IMR-90 (cell line): ENCODE results near the gene NR4A3. TPM values are rescaled to one million over a fixed set of nuclear protein-coding genes. Genes with fewer than 3 reads are reported as not detected.

Experiments used
- ATAC-seq: fragments of 200-7000 bp; cut with Tn5 transposase; 2 replicates; pipeline ENCODE4 v1.9.1; 2020; ENCODE audit warnings: low read depth, mild to moderate bottlenecking, moderate library complexity
- BruUV-seq: library from RNA; stranded (reverse); fragments of 400-500 nt; replicated peaks from 2 replicates; lab custom pipeline; 2021; lab: Mats Ljungman, UMichigan
- CTCF ChIA-PET: fragments of 300-600 bp; formaldehyde crosslinking; extraction: SDS; loops from one replicate; lab custom pipeline; 2021; ENCODE audit warnings: antibody characterized with exemption; lab: Yijun Ruan, JAX
- POLR2A ChIA-PET: fragments of 300-600 bp; sonication (Branson Sonifier 250); formaldehyde crosslinking; loops from one replicate; lab custom pipeline; 2022; ENCODE audit warnings: antibody characterized with exemption; ENCODE audit not compliant: unreplicated experiment; lab: Charles Lee
- DNase-seq: peaks from one replicate; pipeline ENCODE4 v3.0.0; 2013
- H2AFZ ChIP-seq: replicated peaks from 2 replicates; pipeline ENCODE3; 2013; ENCODE audit warnings: low read length, mild to moderate bottlenecking; ENCODE audit not compliant: poor library complexity
- H2AK5ac ChIP-seq: 2 replicates; pipeline ENCODE4 v1.6.1; 2013; ENCODE audit warnings: low read depth, low read length, inconsistent platforms
- H2AK9ac ChIP-seq: replicated peaks from 2 replicates; pipeline ENCODE3; 2013; ENCODE audit warnings: mild to moderate bottlenecking, low read depth, low read length, moderate library complexity; ENCODE audit not compliant: poor library complexity
- H2BK120ac ChIP-seq: 2 replicates; pipeline ENCODE4 v1.6.1; 2013; ENCODE audit warnings: low read depth, low read length, inconsistent platforms
- H2BK15ac ChIP-seq: 3 replicates; pipeline ENCODE4 v1.6.1; 2013; ENCODE audit warnings: low read depth, low read length, inconsistent platforms
- H2BK20ac ChIP-seq: 2 replicates; pipeline ENCODE4 v1.6.1; 2013; ENCODE audit warnings: low read depth, mild to moderate bottlenecking, inconsistent platforms, low read length, moderate library complexity
- H2BK5ac ChIP-seq: 2 replicates; pipeline ENCODE4 v1.6.1; 2013; ENCODE audit warnings: mild to moderate bottlenecking, low read depth, low read length, inconsistent platforms; ENCODE audit not compliant: poor library complexity, severe bottlenecking
- H3K14ac ChIP-seq: replicated peaks from 2 replicates; pipeline ENCODE4 v1.6.1; 2013; ENCODE audit warnings: low read depth, low read length, inconsistent platforms
- H3K18ac ChIP-seq: 2 replicates; pipeline ENCODE4 v1.6.1; 2013; ENCODE audit warnings: low read depth, low read length, control low read depth
- H3K23ac ChIP-seq: 2 replicates; pipeline ENCODE4 v1.6.1; 2013; ENCODE audit warnings: low read depth, low read length, inconsistent platforms
- H3K27ac ChIP-seq: 2 replicates; pipeline ENCODE4 v1.5.1; 2013; ENCODE audit warnings: mild to moderate bottlenecking, control low read depth, low read length; ENCODE audit not compliant: insufficient read depth
- H3K27me3 ChIP-seq: 2 replicates; pipeline ENCODE4 v1.6.1; 2013; ENCODE audit warnings: low read length; ENCODE audit not compliant: control insufficient read depth, insufficient read depth
- H3K36me3 ChIP-seq: 2 replicates; pipeline ENCODE4 v1.6.1; 2013; ENCODE audit warnings: low read length, mixed read lengths; ENCODE audit not compliant: control insufficient read depth, insufficient read depth
- H3K4ac ChIP-seq: 2 replicates; pipeline ENCODE4 v1.6.1; 2013; ENCODE audit warnings: low read depth, low read length, inconsistent platforms
- H3K4me1 ChIP-seq: 2 replicates; pipeline ENCODE4 v1.6.1; 2013; ENCODE audit warnings: low read length, mixed read lengths; ENCODE audit not compliant: control insufficient read depth, insufficient read depth
- H3K4me2 ChIP-seq: 2 replicates; pipeline ENCODE4 v1.6.1; 2013; ENCODE audit warnings: low read depth, mild to moderate bottlenecking, control low read depth, low read length, moderate library complexity
- H3K4me3 ChIP-seq: 2 replicates; pipeline ENCODE4 v1.5.1; 2013; ENCODE audit warnings: low read depth, mild to moderate bottlenecking, control low read depth, low read length, moderate library complexity; ENCODE audit not compliant: insufficient read depth
- H3K56ac ChIP-seq: 2 replicates; pipeline ENCODE4 v1.6.1; 2013; ENCODE audit warnings: low read length, inconsistent platforms; ENCODE audit not compliant: insufficient read depth; ENCODE audit errors: extremely low read depth
- H3K79me1 ChIP-seq, 2 experiments: 2 replicates each; pipeline ENCODE4 v1.6.1; 2013; ENCODE audit warnings: low read length in 2 of 2, inconsistent platforms in 1 of 2, low read depth in 1 of 2
- H3K9ac ChIP-seq: 2 replicates; pipeline ENCODE4 v1.6.1; 2013; ENCODE audit warnings: low read depth, low read length, control low read depth
- H3K9me1 ChIP-seq: 2 replicates; pipeline ENCODE4 v1.6.1; 2013; ENCODE audit warnings: low read length, inconsistent platforms; ENCODE audit not compliant: insufficient read depth
- H3K9me3 ChIP-seq: 2 replicates; pipeline ENCODE4 v1.6.1; 2013; ENCODE audit warnings: low read length; ENCODE audit not compliant: control insufficient read depth, insufficient read depth
- H4K20me1 ChIP-seq: 2 replicates; pipeline ENCODE4 v1.6.1; 2013; ENCODE audit warnings: low read length, inconsistent platforms; ENCODE audit not compliant: insufficient read depth
- H4K5ac ChIP-seq: 2 replicates; pipeline ENCODE4 v1.6.1; 2013; ENCODE audit warnings: mild to moderate bottlenecking, low read depth, low read length, control low read depth
- H4K8ac ChIP-seq, 2 experiments: 2 replicates each; pipeline ENCODE4 v1.6.1; 2013; ENCODE audit warnings: low read depth in 2 of 2, low read length in 2 of 2, control low read depth in 1 of 2, inconsistent platforms in 1 of 2
- H4K91ac ChIP-seq: 2 replicates; pipeline ENCODE4 v1.6.1; 2013; ENCODE audit warnings: low read depth, low read length, inconsistent platforms; ENCODE audit not compliant: insufficient read depth
- BHLHE40 ChIP-seq: fragments of 150-350 bp; IDR thresholded peaks from 2 replicates; pipeline ENCODE4 v1.6.1; 2016; ENCODE audit warnings: mild to moderate bottlenecking, low read depth, low read length
- NFE2L2 ChIP-seq: fragments of 150-350 bp; IDR thresholded peaks from 2 replicates; pipeline ENCODE4 v1.6.1; 2016; ENCODE audit warnings: low read depth, mild to moderate bottlenecking, low read length
- RFX5 ChIP-seq: IDR thresholded peaks from 2 replicates; pipeline ENCODE4 v1.8.0; 2012; ENCODE audit warnings: low read depth, mild to moderate bottlenecking, low read length, moderate library complexity
- WGBS, 2 experiments: methylation state at CpG; one replicate each; pipeline versions ENCODE4 v1.1.5 to v1.1.7; 2013; ENCODE audit warnings: missing lambda C conversion rate in 2 of 2; ENCODE audit not compliant: insufficient read length in 1 of 2; ENCODE audit errors: extremely low coverage in 2 of 2; 5-methylcytosine and 5-hydroxymethylcytosine counted together
- dilution Hi-C: fragments of 300-500 bp; cut with HindIII; formaldehyde crosslinking; loops from one replicate; pipeline ENCODE4 v1.14.3; 2018; ENCODE audit warnings: low sequenced_read_pairs; ENCODE audit not compliant: unreplicated experiment
- in situ Hi-C: fragments of 300-500 bp; cut with MboI; formaldehyde crosslinking; loops from 3 replicates; pipeline ENCODE4 v1.14.3; 2019; ENCODE audit warnings: low sequenced_read_pairs, inconsistent platforms, mixed read lengths
- intact Hi-C: fragments of 100-400 bp; cut with micrococcal nuclease; formaldehyde crosslinking; loops from 2 replicates; pipeline ENCODE4 v1.10.0; 2022
- polyA plus RNA-seq, 3 experiments: library from polyadenylated mRNA; depleted of rRNA; stranded (reverse); fragments of >200 nt; gene quantifications; 2 replicates each; pipeline ENCODE4 v1.2.3, GENCODE V29; 2012; ENCODE audit warnings: low replicate concordance in 1 of 3
- total RNA-seq: library from RNA; depleted of rRNA; stranded (reverse); fragments of >200 nt; gene quantifications from 2 replicates; pipeline ENCODE4 v1.2.3, GENCODE V29; 2012

Gene NR4A3
- total and polyA plus RNA-seq, 2 of the 4 experiments (the other 2 are of a cell fraction), result 0.27 to 0.54 TPM

GRCh38 chr9:99889120-99889519 lies 67.4 kb downstream of the NR4A3 start:
- H2BK20ac ChIP-seq, result no peak overlapping the region
- H3K9me1 ChIP-seq, result no peaks in the 10 kb centered on the region
- H4K8ac ChIP-seq, result no peak overlapping the region
- H2AFZ ChIP-seq, result no peak overlapping the region
- no peak overlapping the region for H4K5ac ChIP-seq
- no peak overlapping the region for H3K56ac ChIP-seq
- H2BK15ac ChIP-seq, result no peak overlapping the region
- H4K91ac ChIP-seq, result no peak overlapping the region
- no peak overlapping the region for H3K4me2 ChIP-seq
- H3K36me3 ChIP-seq, result no peaks in the 10 kb centered on the region
- no peak overlapping the region for H2BK120ac ChIP-seq
- no peak for ATAC-seq
- no peak for DNase-seq
- H2BK5ac ChIP-seq, result no peak overlapping the region
- H4K20me1 ChIP-seq, result no peaks in the 10 kb centered on the region
- H3K4me1 ChIP-seq, result no peaks in the 10 kb centered on the region
- H2AK5ac ChIP-seq, result no peak overlapping the region
- no peak overlapping the region for H2AK9ac ChIP-seq
- no TSS peak for BruUV-seq
- intact Hi-C loops (no loop called here), in situ Hi-C loops (no loop called here), dilution Hi-C loops (no loop called here)
- H3K27ac ChIP-seq, result no peak overlapping the region
- no peak overlapping the region for H3K18ac ChIP-seq
- no peak overlapping the region for H3K23ac ChIP-seq
- no peak overlapping the region for H3K4me3 ChIP-seq
- no peak overlapping the region for H3K9ac ChIP-seq
- TF ChIP-seq RFX5 (no peak), BHLHE40 (no peak), NFE2L2 (no peak)
- POLR2A ChIA-PET, result no interaction called here
- no peaks in the 10 kb centered on the region for H3K9me3 ChIP-seq
- H3K14ac ChIP-seq, result no peak overlapping the region
- CTCF ChIA-PET, result no interaction called here
- no peak overlapping the region for H3K4ac ChIP-seq
- no CpG with 5 or more reads among the region's 1 CpG for WGBS, 2 experiments
- H3K27me3 ChIP-seq, result peaks cover 26% of the 10 kb centered on the region
- no peaks in the 10 kb centered on the region for H3K79me1 ChIP-seq
